ENCODE data around the gene COL6A3. TPM values are rescaled to one million over a fixed set of nuclear protein-coding genes. Genes with fewer than 3 reads are reported as not detected.

COL6A3 gene
- total and polyA plus RNA-seq, 9 of the 15 experiments (the other 6 are each of a cell fraction or from before 2014, with no cell fraction given) = 0.07 to 4.1 (median 1.5) TPM

GRCh38 chr2:237282568-237283128 is 131.3 kb downstream of the COL6A3 start:
- 0% methylated on average over 1 of the region's 1 CpG for WGBS (ENCODE audit: insufficient coverage, low coverage, missing lambda C conversion rate)
- no peak for DNase-seq (ENCODE audit: extremely low read depth in 1 of 4, low spot score in 3 of 4)
- no peak for ATAC-seq
- H3K27me3 ChIP-seq (ENCODE audit: control insufficient read depth in 2 of 2, insufficient read depth in 2 of 2, low read length in 2 of 2) = peaks cover 0 to 15% of the 10 kb centered on the region in 2 experiments; a peak in 3 of 5 replicates
- no TSS peak for BruUV-seq (replicated peaks)
- no peak overlapping the region for H3K9ac ChIP-seq (ENCODE audit: insufficient read depth in 1 of 2, low read depth in 2 of 2, low read length in 2 of 2)
- FAIRE-seq = no peak
- H3K4me1 ChIP-seq (replicated peaks in 1 of 2; ENCODE audit: control insufficient read depth in 2 of 2, insufficient read depth in 2 of 2, low read length in 2 of 2) = no peaks in the 10 kb centered on the region
- H3K4me3 ChIP-seq = no peak overlapping the region
- TF ChIP-seq POLR2A (conservative IDR thresholded peaks at IDR 0.05) = no peak
- TF ChIP-seq, protein P1, sequence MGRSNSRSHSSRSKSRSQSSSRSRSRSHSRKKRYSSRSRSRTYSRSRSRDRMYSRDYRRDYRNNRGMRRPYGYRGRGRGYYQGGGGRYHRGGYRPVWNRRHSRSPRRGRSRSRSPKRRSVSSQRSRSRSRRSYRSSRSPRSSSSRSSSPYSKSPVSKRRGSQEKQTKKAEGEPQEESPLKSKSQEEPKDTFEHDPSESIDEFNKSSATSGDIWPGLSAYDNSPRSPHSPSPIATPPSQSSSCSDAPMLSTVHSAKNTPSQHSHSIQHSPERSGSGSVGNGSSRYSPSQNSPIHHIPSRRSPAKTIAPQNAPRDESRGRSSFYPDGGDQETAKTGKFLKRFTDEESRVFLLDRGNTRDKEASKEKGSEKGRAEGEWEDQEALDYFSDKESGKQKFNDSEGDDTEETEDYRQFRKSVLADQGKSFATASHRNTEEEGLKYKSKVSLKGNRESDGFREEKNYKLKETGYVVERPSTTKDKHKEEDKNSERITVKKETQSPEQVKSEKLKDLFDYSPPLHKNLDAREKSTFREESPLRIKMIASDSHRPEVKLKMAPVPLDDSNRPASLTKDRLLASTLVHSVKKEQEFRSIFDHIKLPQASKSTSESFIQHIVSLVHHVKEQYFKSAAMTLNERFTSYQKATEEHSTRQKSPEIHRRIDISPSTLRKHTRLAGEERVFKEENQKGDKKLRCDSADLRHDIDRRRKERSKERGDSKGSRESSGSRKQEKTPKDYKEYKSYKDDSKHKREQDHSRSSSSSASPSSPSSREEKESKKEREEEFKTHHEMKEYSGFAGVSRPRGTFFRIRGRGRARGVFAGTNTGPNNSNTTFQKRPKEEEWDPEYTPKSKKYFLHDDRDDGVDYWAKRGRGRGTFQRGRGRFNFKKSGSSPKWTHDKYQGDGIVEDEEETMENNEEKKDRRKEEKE (IDR thresholded peaks at IDR 0.05; ENCODE audit: borderline replicate concordance in 1 of 2, control insufficient read depth in 1 of 2, low read depth in 2 of 2, low read length in 1 of 2) = no peak
- TF ChIP-seq, protein P2, sequence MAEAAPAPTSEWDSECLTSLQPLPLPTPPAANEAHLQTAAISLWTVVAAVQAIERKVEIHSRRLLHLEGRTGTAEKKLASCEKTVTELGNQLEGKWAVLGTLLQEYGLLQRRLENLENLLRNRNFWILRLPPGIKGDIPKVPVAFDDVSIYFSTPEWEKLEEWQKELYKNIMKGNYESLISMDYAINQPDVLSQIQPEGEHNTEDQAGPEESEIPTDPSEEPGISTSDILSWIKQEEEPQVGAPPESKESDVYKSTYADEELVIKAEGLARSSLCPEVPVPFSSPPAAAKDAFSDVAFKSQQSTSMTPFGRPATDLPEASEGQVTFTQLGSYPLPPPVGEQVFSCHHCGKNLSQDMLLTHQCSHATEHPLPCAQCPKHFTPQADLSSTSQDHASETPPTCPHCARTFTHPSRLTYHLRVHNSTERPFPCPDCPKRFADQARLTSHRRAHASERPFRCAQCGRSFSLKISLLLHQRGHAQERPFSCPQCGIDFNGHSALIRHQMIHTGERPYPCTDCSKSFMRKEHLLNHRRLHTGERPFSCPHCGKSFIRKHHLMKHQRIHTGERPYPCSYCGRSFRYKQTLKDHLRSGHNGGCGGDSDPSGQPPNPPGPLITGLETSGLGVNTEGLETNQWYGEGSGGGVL (CRISPR knock-in tag; IDR thresholded peaks at IDR 0.05) = no peak
- no peak for TF ChIP-seq BRD9 (IDR thresholded peaks at IDR 0.05; ENCODE audit: low read depth, partially characterized antibody)
- TF ChIP-seq, protein P3, sequence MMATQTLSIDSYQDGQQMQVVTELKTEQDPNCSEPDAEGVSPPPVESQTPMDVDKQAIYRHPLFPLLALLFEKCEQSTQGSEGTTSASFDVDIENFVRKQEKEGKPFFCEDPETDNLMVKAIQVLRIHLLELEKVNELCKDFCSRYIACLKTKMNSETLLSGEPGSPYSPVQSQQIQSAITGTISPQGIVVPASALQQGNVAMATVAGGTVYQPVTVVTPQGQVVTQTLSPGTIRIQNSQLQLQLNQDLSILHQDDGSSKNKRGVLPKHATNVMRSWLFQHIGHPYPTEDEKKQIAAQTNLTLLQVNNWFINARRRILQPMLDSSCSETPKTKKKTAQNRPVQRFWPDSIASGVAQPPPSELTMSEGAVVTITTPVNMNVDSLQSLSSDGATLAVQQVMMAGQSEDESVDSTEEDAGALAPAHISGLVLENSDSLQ (IDR thresholded peaks at IDR 0.05) = no peak
- no peak for TF ChIP-seq NFYB (IDR thresholded peaks at IDR 0.05; ENCODE audit: extremely low read depth, insufficient read length)
- no peak for TF ChIP-seq SMARCA5 (IDR thresholded peaks at IDR 0.05)
- TF ChIP-seq, protein P4, sequence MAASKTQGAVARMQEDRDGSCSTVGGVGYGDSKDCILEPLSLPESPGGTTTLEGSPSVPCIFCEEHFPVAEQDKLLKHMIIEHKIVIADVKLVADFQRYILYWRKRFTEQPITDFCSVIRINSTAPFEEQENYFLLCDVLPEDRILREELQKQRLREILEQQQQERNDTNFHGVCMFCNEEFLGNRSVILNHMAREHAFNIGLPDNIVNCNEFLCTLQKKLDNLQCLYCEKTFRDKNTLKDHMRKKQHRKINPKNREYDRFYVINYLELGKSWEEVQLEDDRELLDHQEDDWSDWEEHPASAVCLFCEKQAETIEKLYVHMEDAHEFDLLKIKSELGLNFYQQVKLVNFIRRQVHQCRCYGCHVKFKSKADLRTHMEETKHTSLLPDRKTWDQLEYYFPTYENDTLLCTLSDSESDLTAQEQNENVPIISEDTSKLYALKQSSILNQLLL (CRISPR knock-in tag; IDR thresholded peaks at IDR 0.05; ENCODE audit: borderline replicate concordance) = no peak
- TF ChIP-seq SIRT6 (IDR thresholded peaks at IDR 0.05; ENCODE audit: low read depth, low read length) = no peak
- TF ChIP-seq NFE2 (IDR thresholded peaks at IDR 0.05; ENCODE audit: low read depth) = no peak
- no peak for TF ChIP-seq ZC3H11A (IDR thresholded peaks at IDR 0.05; ENCODE audit: low read depth, low read length)
- TF ChIP-seq ZKSCAN1 (IDR thresholded peaks at IDR 0.05; ENCODE audit: low read depth, low read length) = no peak
- no peak for TF ChIP-seq TRIM24 (IDR thresholded peaks at IDR 0.05)
- TF ChIP-seq DACH1 (IDR thresholded peaks at IDR 0.05; ENCODE audit: partially characterized antibody) = no peak
- H3K79me2 ChIP-seq (ENCODE audit: control insufficient read depth, insufficient read depth, low read length) = no peaks in the 10 kb centered on the region
- no peak overlapping the region for H3K27ac ChIP-seq (ENCODE audit: extremely low read depth, low read depth, low read length)
- H3K4me2 ChIP-seq (ENCODE audit: insufficient read depth, low read length) = no peak overlapping the region
- H2AFZ ChIP-seq (ENCODE audit: low read depth, low read length) = no peak overlapping the region
- no peaks in the 10 kb centered on the region for H3K9me1 ChIP-seq (ENCODE audit: control insufficient read depth, insufficient read depth, low read length)
- no peaks in the 10 kb centered on the region for H4K20me1 ChIP-seq (replicated peaks; ENCODE audit: control insufficient read depth, insufficient read depth, low read length)
- ChIA-PET POLR2A (no interaction called here), CTCF (ENCODE audit: low intra/inter-chr PET ratio) (no interaction called here)
- H3K9me3 ChIP-seq (replicated peaks; ENCODE audit: control insufficient read depth, insufficient read depth, low read depth, low read length) = no peaks in the 10 kb centered on the region
- in situ Hi-C loops (cut with MboI) = no loop called here
- no peaks in the 10 kb centered on the region for H3K36me3 ChIP-seq (ENCODE audit: control insufficient read depth, insufficient read depth, low read length)
- intact Hi-C loops (cut with micrococcal nuclease) = no loop called here

Data from K562 (cell line).